NCI-H2081 treated with DMSO at 0.1 percent for 48 hours (cell line): ENCODE measurements around the gene BTN3A1.

ENCODE experiments used
- DNase-seq: peaks from one replicate; lab custom pipeline; 2025; lab: John Stamatoyannopoulos, UW

The BTN3A1 gene

GRCh38 chr6:26379740-26380139 is 22.3 kb upstream of the BTN3A1 start:
- no peak for DNase-seq

- DNase-seq, result no peak
Measured at GRCh38 chr6:26380256-26380655, 21.8 kb upstream of the BTN3A1 start.

GRCh38 chr6:26382121-26382520 is 20.0 kb upstream of the BTN3A1 start:
- DNase-seq, result no peak

GRCh38 chr6:26383624-26384417 is 18.3 kb upstream of the BTN3A1 start:
- no peak for DNase-seq

- DNase-seq, result no peak
Measured at GRCh38 chr6:26385734-26386125, 16.3 kb upstream of the BTN3A1 start.

- DNase-seq, result no peak
Measured at GRCh38 chr6:26387565-26387964, 14.5 kb upstream of the BTN3A1 start.

- DNase-seq, result no peak
Measured at GRCh38 chr6:26388014-26388413, 14.1 kb upstream of the BTN3A1 start.

GRCh38 chr6:26388441-26388840 is 13.6 kb upstream of the BTN3A1 start:
- no peak for DNase-seq

GRCh38 chr6:26389349-26389894 is 12.7 kb upstream of the BTN3A1 start:
- DNase-seq, result no peak

- no peak for DNase-seq
Measured at GRCh38 chr6:26390531-26390930, 11.5 kb upstream of the BTN3A1 start.

GRCh38 chr6:26392932-26393636 is 9.0 kb upstream of the BTN3A1 start:
- DNase-seq, result no peak

GRCh38 chr6:26394289-26394688 is 7.8 kb upstream of the BTN3A1 start:
- no peak for DNase-seq

- DNase-seq, result no peak
Measured at GRCh38 chr6:26398555-26398954, 3.5 kb upstream of the BTN3A1 start.

- DNase-seq, result no peak
Measured at GRCh38 chr6:26400626-26401025, 1.4 kb upstream of the BTN3A1 start.

- DNase-seq, result no peak
Measured at GRCh38 chr6:26401389-26401986, 587 bp upstream of the BTN3A1 start.

- DNase-seq, result no peak
Measured at GRCh38 chr6:26403893-26404292, 1.8 kb downstream of the BTN3A1 start.

GRCh38 chr6:26404546-26404945 is 2.5 kb downstream of the BTN3A1 start:
- DNase-seq, result no peak

GRCh38 chr6:26408828-26409730 is 7.0 kb downstream of the BTN3A1 start:
- no peak for DNase-seq

GRCh38 chr6:26411751-26412150 is 9.7 kb downstream of the BTN3A1 start:
- no peak for DNase-seq

GRCh38 chr6:26412228-26412627 is 10.2 kb downstream of the BTN3A1 start:
- no peak for DNase-seq

- DNase-seq, result no peak
Measured at GRCh38 chr6:26412954-26413353, 10.9 kb downstream of the BTN3A1 start.

GRCh38 chr6:26414281-26414680 is 12.2 kb downstream of the BTN3A1 start:
- DNase-seq, result no peak
